Measurements from ENCODE around the gene SOCS1.
A peak's percentile ranks its signal among the peaks of the same experiment; 100 is the strongest.
"Not testable (repeated sequence)": the region's sequence is repeated elsewhere in the genome, so short reads cannot be mapped to it uniquely, and the experiment has no call there.

SOCS1 gene

GRCh38 chr16:11224894-11225676 is 30.9 kb downstream of the SOCS1 start:
- peak; percentile 17 for DNase-seq (ENCODE audit: low read depth)

GRCh38 chr16:11224096-11224893 is 31.7 kb downstream of the SOCS1 start:
- no peak for DNase-seq (ENCODE audit: low read depth)

GRCh38 chr16:11220507-11220906 is 35.5 kb downstream of the SOCS1 start:
- DNase-seq (ENCODE audit: low read depth) = not testable (repeated sequence)

GRCh38 chr16:11219178-11219577 is 36.8 kb downstream of the SOCS1 start:
- DNase-seq (ENCODE audit: low read depth) = no peak

- no peak for DNase-seq (ENCODE audit: low read depth)
Measured at GRCh38 chr16:11218604-11218962, 37.4 kb downstream of the SOCS1 start.

- no peak for DNase-seq (ENCODE audit: low read depth)
Measured at GRCh38 chr16:11217651-11218603, 38.1 kb downstream of the SOCS1 start.

GRCh38 chr16:11215935-11216556 is 40.0 kb downstream of the SOCS1 start:
- no peak for DNase-seq (ENCODE audit: low read depth)

- DNase-seq (ENCODE audit: low read depth) = no peak
Measured at GRCh38 chr16:11213799-11214198, 42.2 kb downstream of the SOCS1 start.

- no peak for DNase-seq (ENCODE audit: low read depth)
Measured at GRCh38 chr16:11213373-11213772, 42.6 kb downstream of the SOCS1 start.

GRCh38 chr16:11212798-11213196 is 43.2 kb downstream of the SOCS1 start:
- DNase-seq (ENCODE audit: low read depth) = no peak

GRCh38 chr16:11211977-11212797 is 43.8 kb downstream of the SOCS1 start:
- no peak for DNase-seq (ENCODE audit: low read depth)

- no peak for DNase-seq (ENCODE audit: low read depth)
Measured at GRCh38 chr16:11211061-11211976, 44.7 kb downstream of the SOCS1 start.

- DNase-seq (ENCODE audit: low read depth) = no peak
Measured at GRCh38 chr16:11210260-11210659, 45.7 kb downstream of the SOCS1 start.

GRCh38 chr16:11208916-11209665 is 46.9 kb downstream of the SOCS1 start:
- DNase-seq (ENCODE audit: low read depth) = no peak

GRCh38 chr16:11207646-11208045 is 48.4 kb downstream of the SOCS1 start:
- no peak for DNase-seq (ENCODE audit: low read depth)

GRCh38 chr16:11205754-11206581 is 50.0 kb downstream of the SOCS1 start:
- DNase-seq (ENCODE audit: low read depth) = no peak

GRCh38 chr16:11205065-11205699 is 50.8 kb downstream of the SOCS1 start:
- DNase-seq (ENCODE audit: low read depth) = no peak

All from amniotic epithelial cell (primary cell).